PC-9 (cell line): Measurements from ENCODE around the gene ADAT3. TPM values are rescaled to one million over a fixed set of nuclear protein-coding genes. Genes with fewer than 3 reads are reported as not detected.

Experiments
- BruUV-seq: library from RNA; stranded (reverse); fragments of 400-500 nt; replicated peaks from 2 replicates; lab custom pipeline; 2021; lab: Mats Ljungman, UMichigan
- CTCF ChIA-PET: fragments of 300-600 bp; sonication (Branson Sonifier 250); formaldehyde crosslinking; loops from one replicate; lab custom pipeline; 2022; ENCODE audit warnings: antibody characterized with exemption; lab: Charles Lee
- POLR2A ChIA-PET: fragments of 300-600 bp; sonication (Branson Sonifier 250); formaldehyde crosslinking; loops from one replicate; lab custom pipeline; 2022; ENCODE audit warnings: antibody characterized with exemption; ENCODE audit not compliant: unreplicated experiment; lab: Charles Lee
- DNase-seq, 2 experiments: peaks; one replicate each; pipeline versions ENCODE4 v3.0.0 to v3.0.0-alpha.2; 2015 to 2022; ENCODE audit warnings: mixed read lengths in 1 of 2
- H2AFZ ChIP-seq: fragments of 200-600 bp; sonication (generic); 2 replicates; pipeline ENCODE4 v1.8.1; 2017; ENCODE audit warnings: antibody characterized with exemption
- H3F3A ChIP-seq: fragments of 200-600 bp; sonication (generic); 2 replicates; pipeline ENCODE4 v1.8.1; 2017; ENCODE audit warnings: antibody characterized with exemption, mild to moderate bottlenecking, low read depth; ENCODE audit not compliant: insufficient read depth
- H3K27ac ChIP-seq: fragments of 200-600 bp; sonication (generic); 2 replicates; pipeline ENCODE4 v1.6.1; 2016; ENCODE audit warnings: mixed run types
- H3K27me3 ChIP-seq: fragments of 200-600 bp; sonication (generic); 2 replicates; pipeline ENCODE4 v1.6.1; 2016; ENCODE audit warnings: low read depth, mixed run types; ENCODE audit not compliant: insufficient read depth
- H3K36me3 ChIP-seq: fragments of 200-600 bp; sonication (generic); 2 replicates; pipeline ENCODE4 v1.6.1; 2016; ENCODE audit warnings: low read depth, mixed run types
- H3K4me1 ChIP-seq: fragments of 200-600 bp; sonication (generic); replicated peaks from 2 replicates; pipeline ENCODE4 v1.6.1; 2016; ENCODE audit warnings: mixed run types; ENCODE audit not compliant: insufficient read depth
- H3K4me2 ChIP-seq: fragments of 200-600 bp; sonication (generic); 2 replicates; pipeline ENCODE4 v1.6.1; 2017; ENCODE audit warnings: mixed run types
- H3K4me3 ChIP-seq: fragments of 200-600 bp; sonication (generic); 2 replicates; pipeline ENCODE4 v1.6.1; 2016; ENCODE audit warnings: mixed run types
- H3K79me2 ChIP-seq: fragments of 200-600 bp; sonication (generic); 2 replicates; pipeline ENCODE4 v1.6.1; 2017; ENCODE audit warnings: low read depth, mixed run types
- H3K9me2 ChIP-seq: fragments of 200-600 bp; sonication (generic); 2 replicates; pipeline ENCODE4 v1.8.1; 2017; ENCODE audit warnings: mild to moderate bottlenecking; ENCODE audit not compliant: insufficient read depth
- H3K9me3 ChIP-seq: fragments of 200-600 bp; sonication (generic); 2 replicates; pipeline ENCODE4 v1.8.1; 2016; ENCODE audit warnings: low read depth; ENCODE audit not compliant: insufficient read depth
- H4K20me1 ChIP-seq: fragments of 200-600 bp; sonication (generic); 2 replicates; pipeline ENCODE4 v1.8.1; 2017; ENCODE audit not compliant: insufficient read depth
- EZH2 ChIP-seq: fragments of 200-600 bp; sonication (generic); IDR thresholded peaks from 2 replicates; pipeline ENCODE4 v1.8.0; 2017; ENCODE audit warnings: antibody characterized with exemption, low read depth
- intact Hi-C: fragments of 100-400 bp; cut with micrococcal nuclease; formaldehyde crosslinking; loops from one replicate; pipeline ENCODE4 v1.10.0; 2022; ENCODE audit not compliant: unreplicated experiment
- total RNA-seq: library from RNA; stranded (reverse); gene quantifications from 2 replicates; pipeline ENCODE4 v1.2.3, GENCODE V29; 2021
- TF ChIP-seq, protein P1 (sequence below): fragments of 200-600 bp; sonication (generic); conservative IDR thresholded peaks from 2 replicates; pipeline ENCODE4 v1.6.1; 2017; ENCODE audit warnings: mixed run types, antibody characterized with exemption, mild to moderate bottlenecking, moderate library complexity

Gene ADAT3
- total RNA-seq, 1 experiment from 2014 or later = 7.8 TPM

DNA sequence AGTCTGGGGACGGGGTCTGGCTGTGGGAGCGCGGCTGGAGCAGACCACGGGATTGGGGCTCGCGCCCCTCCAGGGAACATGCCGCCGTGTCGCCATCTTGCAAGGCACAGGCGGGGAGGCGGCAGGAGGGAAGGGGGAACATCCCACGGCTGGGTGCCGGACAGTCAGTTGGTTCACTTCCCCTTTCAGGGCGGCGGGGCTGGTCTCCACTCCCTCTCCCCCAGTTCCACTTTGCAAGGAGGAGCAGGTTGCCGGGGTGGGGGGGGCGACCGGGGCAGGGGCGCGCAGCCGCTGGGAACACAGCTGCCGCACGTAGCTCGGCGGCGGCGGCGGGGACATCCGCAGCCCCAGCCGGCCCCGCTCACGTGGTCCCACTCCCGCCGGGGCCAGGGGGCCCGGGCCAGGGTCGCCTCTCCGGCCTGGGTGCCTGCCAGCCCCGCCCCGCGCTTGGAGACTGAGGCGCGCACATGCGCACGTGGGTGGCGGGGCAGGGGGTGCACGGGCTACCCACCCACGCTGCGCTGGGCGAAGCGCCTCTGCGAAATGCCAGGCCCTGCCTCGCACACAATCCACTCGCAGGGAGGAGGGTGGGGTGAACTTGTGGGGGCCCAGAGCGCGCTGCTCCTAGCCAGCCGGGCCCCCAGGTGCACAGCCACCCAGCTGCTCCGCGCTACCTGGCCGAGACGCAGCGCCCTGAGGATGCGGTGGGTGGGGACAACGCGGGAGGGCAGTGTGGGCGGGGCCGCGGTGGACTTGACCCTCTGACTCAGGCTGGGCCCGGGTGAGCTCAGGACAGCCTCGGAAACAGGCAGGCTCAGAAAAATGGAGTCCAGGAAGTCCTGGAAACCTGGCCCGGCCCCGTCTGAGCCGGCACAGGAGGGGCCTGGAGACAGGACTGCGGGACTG lies 48.2 kb upstream of the ADAT3 start:
- intact Hi-C loops = no loop called here
- H3K27ac ChIP-seq = no peak overlapping the region
- POLR2A ChIA-PET = interaction anchor here (0.5 to 0.6 kb wide), 2 partner anchors 588 to 695 kb away, joined by 4 to 15 read pairs; partner anchors contain the start of gene CIRBP

DNA sequence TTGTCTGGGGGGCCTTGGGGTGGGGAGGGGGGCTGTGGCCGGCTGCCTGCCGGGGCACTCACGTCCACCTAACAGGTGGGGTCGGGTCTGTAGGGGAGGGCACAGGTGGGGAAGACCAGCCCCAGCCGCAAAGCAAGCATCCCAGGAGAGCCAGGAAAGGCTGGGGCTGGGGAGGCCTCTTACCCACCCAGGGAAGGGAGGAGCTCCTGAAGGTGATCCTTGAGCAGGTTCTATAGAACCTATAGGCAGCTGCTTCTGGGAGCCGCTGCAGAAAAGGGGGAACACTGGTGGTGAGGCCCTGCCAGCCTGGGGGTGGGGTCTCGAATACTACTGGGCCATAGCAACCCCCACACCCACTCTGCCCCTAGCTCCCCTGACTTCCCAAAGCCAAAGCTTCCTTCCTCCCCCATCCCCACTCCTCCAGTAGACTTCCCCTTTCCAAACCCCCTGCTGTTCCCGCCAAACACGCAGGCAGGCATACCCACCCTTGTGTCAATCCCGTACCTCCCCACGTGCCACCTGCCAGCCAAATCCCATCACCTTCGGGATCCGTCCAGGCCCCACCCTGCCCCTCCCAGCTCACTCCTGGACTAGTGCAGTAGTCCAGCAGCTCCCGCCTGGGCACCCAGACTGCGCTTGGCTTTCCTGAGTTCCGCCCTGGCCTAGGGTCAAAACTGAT lies 47.4 kb upstream of the ADAT3 start:
- Histone ChIP-seq H2AFZ (no peak overlapping the region), H3K4me1 (peaks cover 20% of the 10 kb centered on the region), H3K9me3 (no peaks in the 10 kb centered on the region), H3K4me2 (no peak overlapping the region), H3K27me3 (no peaks in the 10 kb centered on the region), H3K4me3 (no peak overlapping the region), H3F3A (peaks cover 8% of the 10 kb centered on the region; the same call in 1 of the 2 replicates), H3K36me3 (no peaks in the 10 kb centered on the region), H4K20me1 (peaks cover 53% of the 10 kb centered on the region), H3K79me2 (peaks cover 84% of the 10 kb centered on the region), H3K9me2 (no peaks in the 10 kb centered on the region), H3K27ac (no peak overlapping the region)
- TF ChIP-seq, protein P1, sequence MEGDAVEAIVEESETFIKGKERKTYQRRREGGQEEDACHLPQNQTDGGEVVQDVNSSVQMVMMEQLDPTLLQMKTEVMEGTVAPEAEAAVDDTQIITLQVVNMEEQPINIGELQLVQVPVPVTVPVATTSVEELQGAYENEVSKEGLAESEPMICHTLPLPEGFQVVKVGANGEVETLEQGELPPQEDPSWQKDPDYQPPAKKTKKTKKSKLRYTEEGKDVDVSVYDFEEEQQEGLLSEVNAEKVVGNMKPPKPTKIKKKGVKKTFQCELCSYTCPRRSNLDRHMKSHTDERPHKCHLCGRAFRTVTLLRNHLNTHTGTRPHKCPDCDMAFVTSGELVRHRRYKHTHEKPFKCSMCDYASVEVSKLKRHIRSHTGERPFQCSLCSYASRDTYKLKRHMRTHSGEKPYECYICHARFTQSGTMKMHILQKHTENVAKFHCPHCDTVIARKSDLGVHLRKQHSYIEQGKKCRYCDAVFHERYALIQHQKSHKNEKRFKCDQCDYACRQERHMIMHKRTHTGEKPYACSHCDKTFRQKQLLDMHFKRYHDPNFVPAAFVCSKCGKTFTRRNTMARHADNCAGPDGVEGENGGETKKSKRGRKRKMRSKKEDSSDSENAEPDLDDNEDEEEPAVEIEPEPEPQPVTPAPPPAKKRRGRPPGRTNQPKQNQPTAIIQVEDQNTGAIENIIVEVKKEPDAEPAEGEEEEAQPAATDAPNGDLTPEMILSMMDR = no peak
- TF ChIP-seq EZH2 = no peak
- intact Hi-C loops = no loop called here
- BruUV-seq = no TSS peak
- ChIA-PET CTCF (no interaction called here), POLR2A (interaction anchor here (0.6 kb wide), 1 partner anchor 696 kb away, joined by 15 read pairs; no protein-coding TSS in a partner anchor)
- no peak for DNase-seq

More for the DNA sequence above, 48.2 kb upstream of the ADAT3 start:
- H4K20me1 ChIP-seq = peaks cover 52% of the 10 kb centered on the region
- H3K27me3 ChIP-seq = no peaks in the 10 kb centered on the region
- peaks cover 20% of the 10 kb centered on the region for H3K4me1 ChIP-seq
- H3K9me3 ChIP-seq = no peaks in the 10 kb centered on the region
- BruUV-seq = no TSS peak
- no peak for TF ChIP-seq EZH2
- TF ChIP-seq, protein P1 = no peak
- H3K4me3 ChIP-seq = no peak overlapping the region
- H3K36me3 ChIP-seq = no peaks in the 10 kb centered on the region
- peaks cover 8% of the 10 kb centered on the region; the same call in 1 of the 2 replicates for H3F3A ChIP-seq
- H3K79me2 ChIP-seq = peaks cover 80% of the 10 kb centered on the region
- no peak overlapping the region for H2AFZ ChIP-seq
- CTCF ChIA-PET = interaction anchor here (0.5 kb wide), 1 partner anchor 62 kb away, joined by 3 read pairs; no protein-coding TSS in a partner anchor
- peak in 1 of 2 experiments; percentile 72 for DNase-seq
- H3K4me2 ChIP-seq = no peak overlapping the region
- H3K9me2 ChIP-seq = no peaks in the 10 kb centered on the region

DNA sequence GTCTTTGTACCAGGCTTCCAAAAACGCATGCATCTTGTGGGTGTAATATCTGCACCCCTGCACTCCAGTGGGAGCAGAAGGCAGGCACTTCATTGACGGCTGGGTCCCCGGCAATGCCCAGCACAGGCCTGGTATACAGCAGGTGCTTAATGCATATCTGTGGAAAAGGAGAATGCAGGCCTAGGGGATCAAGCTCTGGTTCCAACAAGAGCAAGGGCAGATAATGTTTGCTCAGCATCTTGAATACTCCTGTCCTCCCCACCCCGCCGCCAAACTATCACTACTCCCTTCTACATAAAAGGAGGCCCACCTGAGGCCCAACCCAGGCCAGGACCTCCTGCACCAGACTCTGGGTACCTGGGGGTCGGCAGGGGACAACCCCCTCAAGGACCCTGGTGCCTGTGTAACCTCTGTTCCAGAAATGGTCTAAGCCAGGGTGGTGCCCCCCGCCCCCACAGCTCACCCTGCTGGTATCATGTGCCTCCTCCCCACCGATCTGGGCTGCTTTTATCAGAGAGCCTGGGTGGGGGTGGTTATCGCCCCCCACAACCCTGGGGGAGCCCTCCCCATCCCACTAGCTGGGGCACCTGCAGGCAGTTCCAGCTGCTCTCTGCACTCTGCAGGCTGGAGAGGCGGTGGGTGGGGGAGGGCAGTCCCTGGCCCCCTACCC lies 46.7 kb upstream of the ADAT3 start:
- no peaks in the 10 kb centered on the region for H3K27me3 ChIP-seq
- no peaks in the 10 kb centered on the region for H3K9me2 ChIP-seq
- no peak overlapping the region for H3K4me3 ChIP-seq
- DNase-seq = no peak
- H3K4me1 ChIP-seq = peaks cover 20% of the 10 kb centered on the region
- no peaks in the 10 kb centered on the region for H3K36me3 ChIP-seq
- H4K20me1 ChIP-seq = peaks cover 53% of the 10 kb centered on the region
- no peak overlapping the region for H2AFZ ChIP-seq
- TF ChIP-seq EZH2 = no peak
- TF ChIP-seq, protein P1 = no peak
- intact Hi-C loops = no loop called here
- peaks cover 76% of the 10 kb centered on the region for H3K79me2 ChIP-seq
- ChIA-PET POLR2A (no interaction called here), CTCF (no interaction called here)
- no peak overlapping the region for H3K4me2 ChIP-seq
- no TSS peak for BruUV-seq
- H3K9me3 ChIP-seq = no peaks in the 10 kb centered on the region
- peaks cover 8% of the 10 kb centered on the region; the same call in 1 of the 2 replicates for H3F3A ChIP-seq
- no peak overlapping the region for H3K27ac ChIP-seq
